ENCODE measurements around the gene RAVER1.

DNA sequence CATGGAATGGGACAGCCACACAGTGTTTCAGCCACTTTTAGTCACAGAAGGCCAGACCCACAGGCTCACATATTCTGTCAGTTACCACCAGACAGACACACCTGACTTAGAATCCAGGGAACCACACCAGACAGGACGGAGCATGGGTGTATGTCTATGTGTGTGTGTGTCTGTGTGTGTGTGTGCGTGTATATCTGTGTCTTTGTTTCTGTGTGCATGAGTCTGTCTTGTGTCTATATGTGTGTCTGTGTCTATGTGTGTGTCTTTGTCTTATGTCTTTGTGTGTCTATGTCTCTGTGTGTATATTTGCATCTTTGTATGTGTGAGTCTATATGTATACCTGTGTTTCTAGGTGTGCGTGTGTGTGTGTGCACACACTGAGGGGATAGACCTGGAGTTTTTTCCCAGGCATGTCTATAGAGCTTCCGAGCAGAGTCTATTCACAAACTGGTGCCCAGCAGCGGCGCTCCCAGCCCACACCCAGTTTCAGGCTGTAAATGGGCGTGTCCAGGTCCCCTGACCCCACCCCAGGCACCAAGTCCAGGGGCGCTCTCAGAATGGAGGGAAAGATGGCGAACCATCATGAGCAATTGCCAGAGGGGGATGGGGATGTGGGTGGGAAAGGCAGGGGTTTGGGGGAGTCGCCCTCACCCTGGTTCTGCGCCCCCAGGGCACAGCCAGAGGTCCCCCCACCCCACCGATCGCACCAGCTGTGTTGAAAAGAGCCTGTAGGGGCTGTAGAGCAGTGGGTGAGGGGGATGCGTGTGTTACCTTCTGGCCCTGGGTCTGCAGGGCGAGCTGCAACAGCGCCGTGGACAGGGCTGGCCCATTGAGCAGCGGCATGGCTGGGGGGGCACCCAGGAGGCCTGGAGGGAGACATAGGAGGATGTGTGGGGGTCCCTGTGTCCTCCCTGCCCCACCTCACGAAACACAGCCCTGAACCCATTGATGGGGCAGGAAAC lies 11.2 kb downstream of the RAVER1 start:
- TF ChIP-seq CTCF (IDR thresholded peaks at IDR 0.05) (no peak), POLR2AphosphoS5 (IDR thresholded peaks at IDR 0.05) (no peak), POLR2A (IDR thresholded peaks at IDR 0.05) (no peak)

All from gastroesophageal sphincter (tissue), 3 donors.